HUDEP-2 (cell line): ENCODE measurements around the gene PTPN18.

Experiments used
- DNase-seq, 76 experiments: peaks; one replicate each; lab custom pipeline; 2025; ENCODE audit not compliant: unreplicated experiment in 76 of 76; lab: John Stamatoyannopoulos, UW

The PTPN18 gene

DNA sequence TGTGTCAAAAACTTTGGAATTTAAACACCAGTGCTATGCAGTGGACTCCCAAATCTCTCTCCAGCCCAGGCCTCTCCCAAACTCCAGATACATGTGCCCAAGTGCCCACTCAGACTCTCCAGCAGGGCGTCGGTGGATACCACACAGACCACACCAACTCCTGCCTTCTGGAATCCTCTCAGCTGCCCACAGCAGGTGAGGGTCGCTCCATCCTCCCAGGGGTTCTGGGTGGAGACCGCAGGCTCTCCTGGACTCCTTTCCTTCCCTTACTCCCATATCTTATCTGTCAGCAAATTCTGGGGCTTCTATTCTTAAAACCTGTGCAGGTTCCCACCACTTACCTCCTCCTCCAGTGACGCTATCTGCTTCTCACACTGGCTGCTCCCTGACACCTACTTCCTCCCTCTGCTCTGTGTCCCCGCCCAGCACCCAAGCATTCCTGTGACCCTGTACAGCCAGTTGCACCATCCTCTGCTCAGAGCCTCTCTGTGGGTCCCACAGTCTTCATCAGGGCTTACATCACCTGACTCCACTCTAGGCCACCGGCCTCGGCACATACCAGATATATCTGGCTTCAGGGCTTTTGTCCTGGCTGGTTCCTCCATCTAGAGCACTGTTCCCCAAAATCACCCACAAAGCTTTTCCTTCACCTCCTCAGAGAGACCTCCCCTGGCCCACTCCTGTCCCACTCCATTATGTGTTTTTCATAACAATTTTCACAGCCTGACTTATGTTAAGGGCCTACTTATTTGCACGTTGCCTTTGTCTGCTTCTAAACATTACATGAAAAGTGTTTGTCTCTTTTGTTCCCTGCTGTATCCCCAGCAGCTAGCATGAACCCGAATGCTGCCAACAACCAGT lies 15.7 kb upstream of the PTPN18 start:
- no peak for DNase-seq

DNA sequence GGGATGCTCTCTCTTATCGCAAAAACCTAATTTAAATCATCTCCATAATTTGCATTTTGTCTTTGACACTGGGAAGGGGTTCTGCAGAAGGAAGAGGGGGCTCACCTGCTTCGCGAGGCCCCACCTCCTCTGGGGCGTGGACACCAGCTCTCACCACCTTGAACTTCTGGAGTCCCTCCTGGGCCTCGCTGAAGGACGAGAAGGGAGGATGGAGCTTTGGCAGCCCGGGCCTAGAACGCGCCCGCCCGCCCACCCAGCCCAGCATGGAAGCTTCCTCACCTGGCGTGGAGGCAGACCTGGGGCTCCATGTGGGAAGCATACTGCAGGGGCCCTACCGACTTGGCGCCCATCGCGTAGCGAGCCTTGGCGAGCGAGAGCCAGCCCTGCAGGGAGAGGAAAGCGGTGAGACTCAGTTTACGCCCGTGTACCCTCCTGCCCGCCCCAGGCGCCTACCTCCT lies 14.3 kb upstream of the PTPN18 start:
- peak in 1 of 76 experiments; percentile 33 for DNase-seq

DNA sequence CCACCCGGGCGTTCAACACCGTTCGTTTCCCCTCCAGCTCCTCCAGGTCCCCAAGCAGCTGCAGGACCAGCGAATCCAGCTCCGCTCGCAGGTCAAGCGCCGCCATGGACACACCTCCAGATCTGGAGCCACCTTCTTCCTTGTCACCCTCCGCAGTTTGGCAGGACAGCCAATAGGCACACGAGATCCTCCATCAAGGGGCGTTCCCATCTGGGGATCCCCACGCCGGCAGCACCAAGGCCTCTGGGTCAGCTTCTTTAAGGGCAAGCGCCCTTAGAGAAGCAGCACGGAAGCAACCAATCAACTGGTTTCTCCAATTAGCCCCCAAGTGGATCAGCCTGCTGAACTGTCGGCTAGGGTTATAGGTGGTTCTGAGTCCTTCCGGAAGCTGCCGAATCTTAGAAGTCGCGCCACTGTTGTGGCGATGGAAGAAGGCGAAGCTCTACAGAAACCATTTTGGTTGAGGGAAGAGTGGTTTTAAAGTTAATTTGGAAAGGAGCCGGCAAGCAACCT lies 13.8 kb upstream of the PTPN18 start:
- DNase-seq, result peak in 75 of 76 experiments; percentile 29 to 92 (median 81)

DNA sequence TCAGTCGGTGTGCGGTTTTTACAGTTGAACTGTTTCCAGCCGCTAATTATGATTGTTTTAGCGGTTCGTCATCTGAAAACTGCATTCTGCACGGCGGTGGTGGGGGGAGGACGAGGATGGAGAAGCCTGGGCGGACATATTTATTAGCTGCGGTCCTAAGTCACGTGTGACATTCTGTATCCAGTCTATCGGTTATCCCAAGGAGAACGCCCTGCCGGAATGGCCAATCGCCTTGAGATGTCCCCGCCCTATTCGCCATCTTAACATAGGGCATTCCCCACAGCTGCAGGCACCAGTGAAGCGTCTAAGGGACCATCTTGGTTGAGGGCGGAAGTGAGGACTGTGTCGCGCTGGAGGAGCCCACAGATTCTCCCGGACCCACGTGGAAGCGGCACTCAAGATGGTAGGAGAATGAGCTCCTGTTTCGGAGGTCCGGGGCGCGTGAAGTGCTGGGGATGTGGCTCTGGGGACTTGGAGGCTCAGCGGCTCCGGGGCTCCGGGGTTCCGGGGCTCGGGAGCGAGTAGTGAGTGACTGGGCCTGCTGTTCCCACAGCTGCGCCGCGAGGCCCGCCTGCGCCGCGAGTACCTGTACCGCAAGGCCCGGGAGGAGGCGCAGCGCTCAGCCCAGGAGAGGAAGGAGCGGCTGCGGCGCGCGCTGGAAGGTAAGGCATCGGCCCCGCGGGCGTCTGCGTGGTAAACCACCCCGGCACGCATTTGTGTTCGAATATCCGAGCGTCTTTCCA lies 13.2 kb upstream of the PTPN18 start, which contains the start of gene IMP4:
Gene IMP4 (plus strand): TSS at position 365 of the 743 bp plus-strand sequence. CDS start 36 bp downstream, at position 401.
- peak; percentile 61 to 98 (median 95) for DNase-seq

DNA sequence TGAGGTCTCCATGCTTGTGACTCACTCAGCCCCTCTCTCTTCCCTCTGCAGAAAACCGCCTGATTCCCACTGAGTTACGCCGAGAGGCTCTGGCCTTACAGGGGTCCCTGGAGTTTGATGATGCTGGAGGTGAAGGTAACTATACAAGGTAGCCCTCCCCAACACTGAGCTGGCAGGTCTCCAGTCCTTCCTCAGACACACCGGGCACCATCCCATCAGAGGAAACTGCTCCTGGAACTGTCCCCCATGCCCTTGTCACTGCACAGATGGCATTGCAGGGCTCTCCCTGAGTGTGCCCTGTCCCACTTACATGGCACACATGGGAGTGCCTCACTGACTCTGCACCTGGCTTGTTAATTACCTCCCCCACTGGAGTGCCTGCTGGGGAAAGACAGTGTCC lies 11.3 kb upstream of the PTPN18 start:
- DNase-seq, result no peak

DNA sequence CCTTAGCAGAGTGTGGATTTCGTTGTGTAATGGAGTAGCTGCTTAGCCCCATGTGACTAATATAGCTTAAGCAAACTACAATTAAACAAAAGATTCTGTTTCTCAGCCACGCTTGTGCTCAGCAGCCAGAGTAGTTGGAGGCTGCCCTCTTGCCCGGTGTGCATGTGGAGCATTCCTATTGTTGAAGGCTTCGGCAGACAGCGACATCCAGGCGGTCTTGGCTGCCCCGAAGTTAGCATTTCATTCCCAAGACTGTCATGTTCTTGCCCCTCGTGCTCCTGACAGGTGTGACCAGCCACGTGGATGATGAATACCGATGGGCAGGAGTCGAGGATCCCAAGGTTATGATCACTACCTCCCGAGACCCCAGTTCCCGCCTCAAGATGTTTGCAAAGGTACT lies 10.8 kb upstream of the PTPN18 start:
- DNase-seq, result no peak

DNA sequence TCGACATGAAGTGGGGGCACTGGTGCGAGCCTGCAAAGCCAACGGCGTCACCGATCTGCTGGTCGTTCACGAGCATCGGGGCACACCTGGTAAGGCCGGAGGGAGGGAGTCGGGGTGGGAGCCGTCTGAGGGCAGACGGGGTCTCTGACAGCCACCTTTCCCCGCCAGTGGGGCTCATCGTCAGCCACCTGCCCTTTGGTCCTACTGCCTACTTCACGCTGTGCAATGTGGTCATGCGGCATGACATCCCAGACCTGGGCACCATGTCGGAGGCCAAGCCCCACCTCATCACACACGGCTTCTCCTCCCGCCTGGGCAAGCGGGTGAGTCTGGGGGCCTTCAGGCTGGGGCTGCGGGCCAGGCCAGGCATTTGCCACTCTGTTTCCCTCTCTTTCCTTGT lies 10.2 kb upstream of the PTPN18 start:
- DNase-seq, result no peak

DNA sequence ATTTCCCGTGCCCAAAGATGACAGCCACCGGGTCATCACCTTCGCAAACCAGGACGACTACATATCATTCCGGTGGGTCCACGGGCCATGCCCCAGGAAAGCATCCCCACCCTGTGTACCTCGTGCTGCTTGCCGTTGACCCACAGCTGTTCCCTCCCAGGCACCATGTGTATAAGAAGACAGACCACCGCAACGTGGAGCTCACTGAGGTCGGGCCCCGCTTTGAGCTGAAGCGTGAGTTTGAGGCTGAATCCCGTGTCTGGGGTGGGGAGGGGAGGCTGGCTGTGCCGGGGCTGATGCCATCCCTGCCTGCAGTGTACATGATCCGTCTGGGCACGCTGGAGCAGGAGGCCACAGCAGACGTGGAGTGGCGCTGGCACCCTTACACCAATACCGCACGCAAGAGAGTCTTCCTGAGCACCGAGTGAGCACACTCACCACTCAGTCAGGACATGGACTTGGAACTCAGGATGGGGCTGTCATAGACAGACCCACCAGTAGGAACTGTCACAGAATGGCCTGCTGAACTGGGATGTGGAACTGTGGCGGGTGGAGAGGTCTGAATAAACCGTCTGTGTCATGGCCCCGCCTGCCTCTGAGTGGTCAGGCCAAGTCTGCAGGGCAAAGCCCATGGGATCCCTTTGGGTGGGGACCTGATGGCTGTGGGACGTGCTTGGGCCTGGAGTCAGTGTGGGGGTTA lies 9.7 kb upstream of the PTPN18 start:
- DNase-seq, result no peak

DNA sequence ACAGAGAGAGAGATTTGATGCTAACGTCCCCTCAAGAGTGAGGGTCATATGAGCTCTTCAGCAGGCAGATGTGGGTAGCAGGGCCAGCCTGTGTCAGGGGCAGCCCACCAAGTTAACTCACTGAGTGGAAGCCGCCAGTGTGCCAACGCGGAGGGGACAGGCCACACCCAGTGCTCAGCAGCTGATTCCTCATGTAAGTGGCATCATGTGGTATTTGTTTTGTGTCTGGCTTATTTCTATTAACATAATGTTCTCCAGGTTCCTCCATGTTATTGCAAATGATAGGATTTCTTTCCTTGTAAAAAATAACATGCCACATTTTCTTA lies 9.2 kb upstream of the PTPN18 start:
- no peak for DNase-seq

DNA sequence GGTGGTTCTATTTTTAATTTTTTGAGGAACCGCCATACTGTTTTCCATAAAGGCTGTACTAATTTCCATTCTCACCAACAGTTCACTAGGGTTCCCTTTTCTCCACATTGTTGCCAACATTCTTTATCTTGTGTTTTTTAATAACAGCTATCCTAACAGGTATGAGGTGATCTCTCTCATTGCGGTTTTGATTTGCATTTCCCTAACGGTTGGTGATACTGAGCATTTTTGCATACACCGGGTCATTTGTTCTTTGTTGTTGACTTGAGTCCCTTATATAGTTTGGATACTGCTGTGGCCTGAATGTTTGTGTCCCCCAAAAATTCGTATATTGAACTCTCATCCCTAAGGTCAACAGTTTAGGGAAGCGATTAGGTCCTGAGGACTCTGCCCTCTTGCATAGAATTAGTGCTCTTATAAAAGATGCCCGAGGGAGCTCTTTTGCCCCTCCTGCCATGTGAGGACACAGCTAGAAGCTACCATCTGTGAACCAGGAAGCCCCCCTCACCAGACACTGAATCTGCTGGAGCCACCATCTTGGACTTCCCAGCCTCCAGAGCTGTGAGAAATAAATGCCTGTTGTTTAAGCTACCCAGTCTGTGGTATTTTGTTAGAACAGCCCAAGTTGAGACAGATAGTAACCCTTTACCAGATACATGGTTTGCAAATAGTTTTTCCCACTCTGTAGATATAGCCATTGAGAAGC lies 8.5 kb upstream of the PTPN18 start:
- no peak for DNase-seq

DNA sequence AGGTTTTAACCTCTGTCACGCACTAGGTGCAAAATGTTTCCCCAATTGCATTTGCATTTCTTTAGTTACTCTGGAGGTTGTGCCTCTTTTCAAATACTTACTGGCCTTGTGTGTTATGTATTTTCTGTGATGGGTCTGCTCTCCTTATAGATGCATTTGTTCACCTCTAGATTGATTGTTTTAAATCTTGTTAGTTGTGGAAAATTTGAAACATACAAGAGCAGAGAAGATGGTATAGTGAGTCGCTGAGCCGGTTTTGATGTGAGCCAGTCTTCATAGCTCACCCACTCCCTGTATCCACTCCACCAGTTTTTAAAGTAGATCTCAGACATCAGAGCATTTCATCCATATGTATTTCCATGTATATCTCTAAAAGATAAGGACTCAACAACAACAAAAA lies 6.7 kb upstream of the PTPN18 start:
- DNase-seq, result no peak

DNA sequence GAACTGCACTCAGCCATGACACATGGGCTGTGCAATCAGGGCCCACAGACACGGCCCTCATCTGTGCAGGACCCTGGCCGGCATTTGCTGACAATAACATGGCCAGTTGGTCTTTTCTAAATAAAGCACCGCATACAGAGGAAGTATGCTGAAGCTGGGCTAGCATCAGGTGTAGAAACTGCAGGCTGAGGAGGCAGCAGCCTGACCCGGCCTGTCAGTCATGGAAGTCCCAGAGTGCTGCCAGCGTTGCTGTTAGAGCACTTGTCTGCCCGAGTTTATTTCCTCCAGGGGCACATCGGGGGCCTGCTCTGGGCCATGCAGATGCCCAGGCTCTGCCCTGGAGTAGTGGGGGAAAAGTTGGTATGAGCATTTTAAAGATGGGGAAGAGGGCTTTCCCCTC lies 4.1 kb upstream of the PTPN18 start:
- DNase-seq, result no peak

DNA sequence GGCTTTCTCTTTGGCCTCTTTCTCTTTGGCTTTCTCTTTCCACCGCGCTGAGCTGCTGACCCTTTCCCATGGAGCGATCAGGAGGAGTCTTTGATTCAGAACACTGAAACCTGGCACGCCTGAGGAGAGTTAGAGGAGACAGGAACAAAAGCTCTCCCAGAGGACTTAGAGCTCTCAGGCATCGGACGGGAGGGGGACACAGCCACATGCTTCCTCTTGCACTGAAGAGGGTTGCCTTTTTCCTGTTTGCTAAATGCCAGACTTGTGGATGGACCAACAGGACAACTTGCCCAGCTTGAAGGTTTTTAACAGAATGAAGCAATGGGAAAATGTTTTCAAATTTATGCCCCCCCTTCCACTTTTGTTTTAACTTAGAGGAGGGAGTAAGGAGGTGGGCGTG lies 3.6 kb upstream of the PTPN18 start:
- DNase-seq, result no peak

DNA sequence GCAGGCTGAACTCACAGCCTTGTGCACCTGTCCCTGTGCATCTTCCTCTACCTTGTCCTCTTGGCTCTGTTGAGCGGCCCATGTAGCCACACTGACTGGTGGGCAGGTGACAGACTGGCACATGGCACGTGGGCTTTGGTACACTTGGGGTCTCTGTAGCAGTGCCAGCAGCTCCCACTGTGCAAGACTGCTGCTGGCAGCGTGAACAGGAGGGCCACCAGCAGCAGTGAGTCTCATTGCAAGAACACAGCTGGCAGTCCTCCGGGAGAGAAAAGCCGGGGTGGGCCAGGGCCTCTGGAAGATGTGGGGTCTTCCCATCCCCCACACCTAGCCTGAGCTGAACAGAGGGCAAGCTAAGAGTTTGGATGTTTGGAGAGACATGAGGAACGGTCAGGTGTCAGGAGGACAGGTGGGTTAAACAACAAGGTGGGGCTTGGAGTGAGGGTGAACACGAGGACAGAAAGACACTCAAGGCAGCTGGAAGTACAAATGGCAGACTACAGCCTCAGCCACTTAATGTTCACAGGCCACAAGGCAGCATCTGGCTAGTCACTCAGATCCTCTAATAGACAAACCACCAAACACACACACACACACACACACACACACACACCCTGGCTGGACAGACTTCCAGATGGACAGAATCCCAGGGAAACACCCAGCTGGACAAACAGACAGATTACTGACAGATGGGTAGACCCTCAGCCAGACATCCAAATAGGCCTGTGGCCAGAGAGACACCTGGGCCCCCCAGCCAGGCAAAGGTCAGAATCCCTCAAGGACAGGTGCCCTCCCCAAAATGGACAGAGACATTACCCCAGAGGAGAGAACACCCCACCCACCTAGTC lies 2.3 kb upstream of the PTPN18 start:
- no peak for DNase-seq

DNA sequence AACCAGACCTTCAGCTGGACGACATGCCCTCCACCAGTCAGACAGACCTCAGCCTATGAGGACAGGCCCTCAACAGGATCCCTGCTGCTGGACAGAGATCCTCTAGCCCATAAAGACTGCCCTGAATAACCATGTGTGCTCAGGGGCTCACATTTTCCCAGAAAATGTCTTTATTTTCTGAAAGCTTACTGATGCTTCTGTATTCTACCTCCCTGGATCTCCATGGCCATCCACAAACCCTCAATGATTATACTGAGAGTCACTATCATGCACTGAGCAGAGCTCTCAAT lies 1.8 kb upstream of the PTPN18 start:
- no peak for DNase-seq

DNA sequence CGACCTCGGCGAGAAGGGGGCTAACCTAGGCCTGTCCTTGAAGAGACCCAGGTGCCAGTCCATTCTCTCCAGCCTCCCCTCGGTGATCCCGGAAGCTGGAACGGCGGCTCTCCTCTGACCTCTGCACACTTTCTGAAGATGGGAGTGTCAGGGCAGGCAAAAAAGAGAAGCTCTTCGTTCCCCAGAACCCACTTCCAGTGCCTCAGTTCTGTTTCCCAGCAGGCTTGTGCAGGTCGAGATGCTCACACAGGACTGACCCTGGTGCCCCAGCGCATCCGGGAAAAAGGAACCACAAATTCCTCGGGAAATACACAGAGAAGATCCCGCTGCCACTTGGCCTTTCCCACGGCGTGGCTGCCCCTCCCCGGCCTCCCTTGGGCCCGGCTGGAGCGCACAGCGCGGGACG lies 681 bp upstream of the PTPN18 start:
- DNase-seq, result peak in 1 of 76 experiments; percentile 12

DNA sequence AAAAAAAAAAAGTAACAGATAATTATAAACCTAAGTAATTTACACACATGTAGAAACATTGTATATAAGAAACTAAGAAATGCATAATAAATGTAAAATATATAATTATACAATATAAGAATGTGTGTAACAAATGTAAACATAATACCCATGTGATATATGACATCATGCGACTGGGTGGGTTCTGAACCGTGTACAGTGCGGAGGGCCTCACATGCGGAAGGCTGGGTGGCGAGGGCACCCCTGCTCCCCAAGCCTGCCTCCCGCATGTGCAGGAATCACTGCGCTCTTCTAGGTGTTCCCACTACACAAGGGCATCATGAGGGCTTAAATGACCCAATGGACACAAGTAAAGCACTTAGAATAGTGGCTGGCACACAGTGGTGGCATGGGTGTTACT lies 2.0 kb downstream of the PTPN18 start:
- DNase-seq, result no peak

DNA sequence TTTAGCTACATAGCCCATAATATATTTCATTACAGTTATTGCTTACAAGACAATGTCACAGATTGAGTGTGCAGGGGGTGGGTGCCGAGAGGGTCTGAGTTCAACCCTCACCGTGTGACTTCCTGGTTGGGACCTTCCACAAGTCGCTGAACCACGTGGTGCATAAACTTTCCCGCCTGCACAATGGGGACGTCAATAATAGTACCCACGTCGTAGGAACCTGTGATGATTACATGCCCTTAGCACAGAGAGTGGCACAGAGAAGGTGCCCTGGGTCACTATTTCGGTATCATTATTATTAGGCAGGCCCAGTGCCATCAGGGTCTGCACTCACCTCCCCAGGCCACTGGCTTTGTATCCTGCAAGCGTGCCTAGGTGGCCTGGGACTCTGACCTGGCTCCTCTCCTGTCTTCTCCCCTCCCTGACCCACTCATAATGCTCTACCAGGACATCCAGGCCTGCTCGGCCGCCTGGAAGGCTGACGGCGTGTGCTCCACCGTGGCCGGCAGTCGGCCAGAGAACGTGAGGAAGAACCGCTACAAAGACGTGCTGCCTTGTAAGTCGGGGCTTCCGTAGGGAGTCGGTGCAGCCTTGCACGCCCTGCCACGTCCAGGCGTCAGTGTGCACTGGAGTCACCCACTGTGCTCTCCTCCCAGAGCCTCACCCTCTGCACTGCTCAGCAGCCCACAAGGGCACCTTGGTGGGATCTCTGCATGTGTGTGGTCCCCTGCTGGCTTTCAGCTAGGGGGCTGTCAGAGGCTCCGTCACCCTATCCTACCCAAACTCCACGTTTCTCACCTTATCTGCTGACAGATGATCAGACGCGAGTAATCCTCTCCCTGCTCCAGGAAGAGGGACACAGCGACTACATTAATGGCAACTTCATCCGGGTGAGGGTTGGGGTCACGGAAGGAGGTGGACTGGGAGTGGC lies 2.8 kb downstream of the PTPN18 start:
- DNase-seq, result no peak

DNA sequence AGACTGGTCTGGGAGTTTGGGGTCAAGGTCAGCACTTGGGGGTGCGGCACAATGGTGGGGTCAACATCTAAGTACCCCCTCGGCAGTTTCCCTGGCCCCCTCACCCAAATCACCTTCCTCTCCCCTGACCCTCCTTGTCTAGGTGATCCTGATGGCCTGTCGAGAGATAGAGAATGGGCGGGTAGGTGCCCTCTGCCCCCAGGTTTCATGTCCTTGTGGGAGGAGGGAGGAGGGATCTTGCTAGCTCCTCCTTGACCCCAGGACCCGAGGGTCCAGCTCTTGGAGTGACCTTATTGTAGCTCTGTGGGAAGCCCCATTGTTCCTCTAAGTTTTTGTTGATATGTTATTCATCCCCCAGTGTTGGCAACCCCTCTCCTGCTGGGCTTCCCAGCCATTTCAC lies 3.6 kb downstream of the PTPN18 start:
- DNase-seq, result no peak
